ENCODE measurements around the gene CKAP4. TPM values are rescaled to one million over a fixed set of nuclear protein-coding genes. Genes with fewer than 3 reads are reported as not detected.

Gene CKAP4
- total RNA-seq, 2 donors from 2014 or later: 12.0 to 14.2 TPM

DNA sequence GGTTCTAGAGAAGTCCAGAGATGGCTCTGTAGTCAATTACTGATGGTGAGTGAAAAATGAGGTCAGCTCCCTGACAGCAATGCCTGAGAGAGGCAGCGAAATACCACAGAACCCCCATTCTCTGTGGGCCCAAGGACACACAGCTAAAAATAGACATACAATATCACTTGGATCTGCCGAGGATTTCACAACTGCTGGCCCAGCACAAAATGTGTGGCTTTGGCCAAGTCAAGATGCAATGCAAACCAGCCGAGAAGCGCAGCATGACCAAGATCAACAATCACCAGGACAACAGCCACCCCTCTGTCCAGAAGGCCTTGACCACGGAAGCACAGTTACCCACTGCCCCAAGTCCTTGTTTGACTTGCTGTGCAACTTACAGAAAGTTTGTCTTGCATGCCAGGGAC lies 52.2 kb downstream of the CKAP4 start:
- H3K9me3 Mint-ChIP-seq: no peaks in the 10 kb centered on the region
- H3K36me3 Mint-ChIP-seq (ENCODE audit: insufficient read depth in 2 of 2): peaks cover 0 to 1% of the 10 kb centered on the region in 2 donors
- H3K4me1 Mint-ChIP-seq (ENCODE audit: low read depth): no peaks in the 10 kb centered on the region
- no peak overlapping the region for H3K4me3 Mint-ChIP-seq
- H3K27me3 Mint-ChIP-seq (ENCODE audit: low read depth): peaks cover 28% of the 10 kb centered on the region
- H3K27ac Mint-ChIP-seq: no peak overlapping the region
- ATAC-seq (replicated peaks in 1 of 2) (no peak), DNase-seq (no peak)

DNA sequence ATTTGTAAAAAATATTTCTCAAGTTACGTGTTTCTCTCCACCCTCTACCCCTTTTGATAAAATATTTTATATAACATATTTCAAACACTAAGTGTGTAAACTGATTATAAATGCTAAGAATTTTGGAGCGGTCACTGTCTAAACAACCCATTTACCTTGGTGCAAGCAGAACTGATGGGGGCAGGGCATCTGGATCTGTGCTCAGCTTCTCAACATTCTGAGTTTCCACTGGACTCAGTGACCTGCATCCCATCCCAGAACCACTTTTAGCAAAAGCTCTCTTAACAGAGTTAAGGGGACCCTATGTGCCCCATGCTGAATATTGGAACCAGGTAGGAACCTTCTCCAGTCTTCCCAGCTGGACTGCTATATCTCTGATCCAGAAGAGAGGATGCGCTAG lies 53.5 kb downstream of the CKAP4 start:
- no peak for DNase-seq
- ATAC-seq (replicated peaks in 1 of 2): no peak
- Mint-ChIP-seq H3K27me3 (ENCODE audit: low read depth) (peaks cover 32% of the 10 kb centered on the region), H3K36me3 (ENCODE audit: insufficient read depth in 2 of 2) (peaks cover 0 to 1% of the 10 kb centered on the region in 2 donors), H3K4me3 (no peak overlapping the region), H3K9me3 (no peaks in the 10 kb centered on the region), H3K4me1 (ENCODE audit: low read depth) (no peaks in the 10 kb centered on the region), H3K27ac (no peak overlapping the region)

DNA sequence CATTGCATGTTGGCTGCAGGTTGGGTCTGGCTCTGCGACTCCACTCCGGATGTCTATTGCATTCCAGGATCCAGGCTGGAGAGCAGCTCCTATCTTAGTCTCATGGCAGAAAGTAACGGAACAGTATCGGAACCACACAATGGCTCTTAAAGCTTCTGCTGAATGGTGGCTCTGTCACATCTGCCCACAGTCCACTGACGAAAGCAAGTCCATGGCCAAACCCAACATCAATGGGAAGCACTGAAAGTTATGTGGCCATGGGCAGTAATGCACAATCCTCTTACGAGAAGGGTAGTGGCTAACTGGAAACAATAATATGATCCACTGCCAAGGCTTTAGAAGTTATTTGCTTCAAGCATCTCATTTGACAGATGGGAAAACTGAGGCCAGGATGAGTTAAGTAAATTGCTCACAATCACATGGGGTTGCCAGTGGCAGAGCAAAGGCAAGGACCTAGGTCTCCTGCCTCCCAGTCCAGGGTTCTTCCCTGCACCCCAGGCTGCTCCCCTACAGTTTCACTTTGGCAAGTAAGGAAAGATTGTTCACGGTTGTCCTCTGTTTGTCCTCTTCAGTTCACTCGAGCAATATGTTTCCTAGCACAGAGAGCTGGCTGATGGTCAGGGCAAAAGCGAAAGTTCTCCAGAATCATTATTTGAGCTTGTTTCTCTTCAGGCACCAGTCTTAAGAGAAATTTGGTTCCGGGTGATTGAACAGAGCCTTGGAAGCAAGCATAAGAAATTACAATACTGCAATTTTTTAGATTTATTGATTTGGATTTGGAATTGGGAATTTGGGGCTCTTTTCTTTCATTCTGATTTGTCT lies 54.2 kb downstream of the CKAP4 start:
- peaks cover 35% of the 10 kb centered on the region for H3K27me3 Mint-ChIP-seq (ENCODE audit: low read depth)
- H3K4me1 Mint-ChIP-seq (ENCODE audit: low read depth): no peaks in the 10 kb centered on the region
- peaks cover 0 to 1% of the 10 kb centered on the region in 2 donors for H3K36me3 Mint-ChIP-seq (ENCODE audit: insufficient read depth in 2 of 2)
- ATAC-seq (replicated peaks in 1 of 2) (no peak), DNase-seq (no peak)
- no peaks in the 10 kb centered on the region for H3K9me3 Mint-ChIP-seq
- H3K4me3 Mint-ChIP-seq: no peak overlapping the region
- H3K27ac Mint-ChIP-seq: no peak overlapping the region

DNA sequence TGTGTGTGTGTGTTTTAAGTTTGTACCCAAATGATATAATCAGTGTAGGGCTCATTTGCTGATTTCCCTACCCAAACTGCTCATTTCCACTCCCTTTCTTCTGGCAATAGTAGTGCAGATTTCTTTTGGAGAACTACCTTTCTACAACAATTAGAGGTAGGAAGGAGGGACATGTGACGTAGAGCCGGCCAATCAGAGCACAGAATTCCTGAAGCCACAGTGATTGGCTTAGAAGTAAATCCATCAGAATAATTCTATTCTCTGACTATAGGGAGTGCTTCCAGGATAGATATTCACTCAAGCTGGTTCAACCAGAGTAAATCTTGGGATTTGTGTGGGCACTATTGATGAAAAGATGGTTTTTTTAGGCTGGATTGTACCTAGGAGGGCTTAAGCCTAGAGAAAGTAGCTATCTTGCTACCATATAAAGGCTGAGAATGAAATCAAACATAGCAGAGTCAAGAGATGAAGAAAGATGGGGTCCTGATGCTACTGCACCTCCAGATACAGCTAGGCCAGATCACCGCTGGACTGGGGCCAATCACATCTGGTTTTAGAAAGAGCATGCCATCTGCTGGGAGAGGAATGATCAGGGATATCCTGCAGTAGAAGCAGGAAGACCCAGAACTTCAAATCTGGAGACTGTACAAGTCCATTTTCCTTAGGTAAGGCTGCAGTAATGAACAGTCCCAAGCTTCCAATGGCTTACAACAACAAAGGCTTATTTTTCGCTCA lies 55.0 kb downstream of the CKAP4 start:
- ATAC-seq (replicated peaks in 1 of 2) (no peak), DNase-seq (no peak)
- Mint-ChIP-seq H3K27ac (no peak overlapping the region), H3K4me1 (ENCODE audit: low read depth) (no peaks in the 10 kb centered on the region), H3K36me3 (ENCODE audit: insufficient read depth in 2 of 2) (no peaks in the 10 kb centered on the region), H3K9me3 (no peaks in the 10 kb centered on the region), H3K4me3 (no peak overlapping the region), H3K27me3 (ENCODE audit: low read depth) (peaks cover 29% of the 10 kb centered on the region)

DNA sequence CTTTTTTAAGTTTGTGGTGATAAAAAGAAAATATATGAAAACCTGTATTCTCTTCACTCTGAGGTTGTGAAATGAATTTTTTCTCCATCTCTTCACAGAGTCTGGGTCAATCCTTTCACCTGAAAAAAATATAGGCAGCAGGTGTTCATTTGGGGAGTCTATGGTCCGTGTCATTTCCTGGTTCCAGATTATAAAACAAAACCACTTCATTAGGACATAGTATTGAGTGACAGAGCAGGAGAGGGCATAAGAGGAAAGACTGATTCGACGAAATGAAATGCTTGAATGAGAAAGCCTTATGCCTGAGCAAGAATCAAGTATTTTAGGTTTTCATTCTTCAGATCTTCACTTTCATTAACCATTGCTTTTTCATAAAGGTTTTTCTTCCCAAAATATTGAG lies 57.2 kb downstream of the CKAP4 start:
- Mint-ChIP-seq H3K36me3 (ENCODE audit: insufficient read depth in 2 of 2) (no peaks in the 10 kb centered on the region), H3K9me3 (no peaks in the 10 kb centered on the region), H3K27me3 (ENCODE audit: low read depth) (peaks cover 20% of the 10 kb centered on the region), H3K4me1 (ENCODE audit: low read depth) (no peaks in the 10 kb centered on the region), H3K27ac (no peak overlapping the region), H3K4me3 (no peak overlapping the region)
- ATAC-seq (replicated peaks in 1 of 2) (no peak), DNase-seq (no peak)

DNA sequence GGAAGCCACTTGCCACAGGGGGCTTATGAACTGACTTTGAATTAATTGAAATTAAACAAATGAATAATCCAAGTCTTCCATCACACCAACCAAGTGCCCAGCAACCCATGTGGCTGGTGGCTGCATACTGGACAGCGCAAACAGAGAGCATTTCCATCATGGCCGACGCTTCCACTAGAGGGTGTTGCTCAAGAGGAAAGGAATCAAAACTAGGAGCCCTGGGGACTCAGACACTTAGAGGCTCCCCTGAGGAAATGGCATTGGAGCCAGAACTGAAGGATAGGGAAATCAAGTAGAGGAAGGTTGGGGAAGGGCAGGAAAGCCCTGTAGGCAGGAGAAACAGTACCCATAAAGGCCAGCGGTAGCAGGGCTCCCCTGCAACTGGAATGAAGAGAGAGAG lies 58.5 kb downstream of the CKAP4 start:
- ATAC-seq (replicated peaks in 1 of 2) (no peak), DNase-seq (no peak)
- Mint-ChIP-seq H3K9me3 (no peaks in the 10 kb centered on the region), H3K36me3 (ENCODE audit: insufficient read depth in 2 of 2) (no peaks in the 10 kb centered on the region), H3K4me3 (no peak overlapping the region), H3K27ac (no peak overlapping the region), H3K4me1 (ENCODE audit: low read depth) (no peaks in the 10 kb centered on the region), H3K27me3 (ENCODE audit: low read depth) (peaks cover 27% of the 10 kb centered on the region)

DNA sequence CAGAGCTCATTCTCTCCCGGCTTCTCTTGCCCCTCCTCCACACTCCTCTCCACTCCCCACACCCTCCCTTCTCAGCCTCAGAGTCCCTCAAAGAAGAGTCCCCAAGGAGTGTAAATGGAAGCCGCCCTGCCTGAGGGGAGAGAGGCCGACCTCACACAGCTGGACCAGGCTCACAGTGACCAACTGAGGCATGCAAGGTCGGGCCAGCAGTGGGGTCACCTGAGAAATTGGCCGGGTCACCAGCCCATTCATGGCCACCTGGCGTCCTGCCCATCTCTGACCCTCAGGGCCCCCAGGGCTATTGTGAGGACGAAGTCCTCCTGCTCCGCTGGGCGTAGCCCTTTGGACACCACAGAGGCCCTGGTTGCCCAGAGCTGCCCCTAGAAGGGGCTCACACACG lies 59.6 kb downstream of the CKAP4 start:
- no peak overlapping the region for H3K27ac Mint-ChIP-seq
- H3K27me3 Mint-ChIP-seq (ENCODE audit: low read depth): peaks cover 27% of the 10 kb centered on the region
- DNase-seq (no peak), ATAC-seq (replicated peaks in 1 of 2) (no peak)
- H3K36me3 Mint-ChIP-seq (ENCODE audit: insufficient read depth in 2 of 2): no peaks in the 10 kb centered on the region
- H3K9me3 Mint-ChIP-seq: no peaks in the 10 kb centered on the region
- no peaks in the 10 kb centered on the region for H3K4me1 Mint-ChIP-seq (ENCODE audit: low read depth)
- no peak overlapping the region for H3K4me3 Mint-ChIP-seq

Other genes with a start within 250 kb of the CKAP4 start
- gene NUAK1, start 109.1 kb downstream of the CKAP4 start, total RNA-seq: under 1 TPM; 0.14 TPM
- gene TCP11L2, start 54.7 kb upstream of the CKAP4 start, total RNA-seq: 10 to 100 TPM; 23.9 to 30.1 TPM
- 1 to 10 TPM; 5.9 to 9.6 TPM for gene POLR3B, start 109.7 kb upstream of the CKAP4 start, total RNA-seq